GM19372 (cell line): Measurements from ENCODE around the gene CYP2A7.
"Not testable (repeated sequence)": the region's sequence is repeated elsewhere in the genome, so short reads cannot be mapped to it uniquely, and the experiment has no call there.

Experiments
- ATAC-seq: cut with Tn5 transposase; IDR thresholded peaks from one replicate; pipeline ENCODE4 v1.9.1; 2021; ENCODE audit warnings: mild to moderate bottlenecking, low read depth, moderate library complexity; ENCODE audit not compliant: unreplicated experiment

CYP2A7 gene

DNA sequence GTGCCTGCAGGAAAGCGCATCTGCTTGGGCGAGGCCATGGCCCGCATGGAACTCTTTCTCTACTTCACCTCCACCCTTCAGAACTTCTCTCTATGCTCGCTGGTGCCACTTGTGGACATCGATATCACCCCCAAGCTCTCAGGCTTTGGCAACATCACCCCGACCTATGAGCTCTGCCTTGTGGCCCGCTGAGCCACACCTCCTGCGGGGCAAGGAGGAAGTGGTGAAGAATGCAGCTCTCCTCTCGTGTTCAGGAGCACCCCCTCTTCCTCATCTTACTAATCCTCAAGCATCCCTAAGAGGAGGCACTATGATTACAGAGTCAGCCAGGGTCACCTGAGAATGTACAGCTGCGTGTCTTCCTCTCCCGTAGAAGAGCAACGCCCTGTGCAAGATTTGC lies 17.9 kb upstream of the CYP2A7 start:
- not testable (repeated sequence) for ATAC-seq

DNA sequence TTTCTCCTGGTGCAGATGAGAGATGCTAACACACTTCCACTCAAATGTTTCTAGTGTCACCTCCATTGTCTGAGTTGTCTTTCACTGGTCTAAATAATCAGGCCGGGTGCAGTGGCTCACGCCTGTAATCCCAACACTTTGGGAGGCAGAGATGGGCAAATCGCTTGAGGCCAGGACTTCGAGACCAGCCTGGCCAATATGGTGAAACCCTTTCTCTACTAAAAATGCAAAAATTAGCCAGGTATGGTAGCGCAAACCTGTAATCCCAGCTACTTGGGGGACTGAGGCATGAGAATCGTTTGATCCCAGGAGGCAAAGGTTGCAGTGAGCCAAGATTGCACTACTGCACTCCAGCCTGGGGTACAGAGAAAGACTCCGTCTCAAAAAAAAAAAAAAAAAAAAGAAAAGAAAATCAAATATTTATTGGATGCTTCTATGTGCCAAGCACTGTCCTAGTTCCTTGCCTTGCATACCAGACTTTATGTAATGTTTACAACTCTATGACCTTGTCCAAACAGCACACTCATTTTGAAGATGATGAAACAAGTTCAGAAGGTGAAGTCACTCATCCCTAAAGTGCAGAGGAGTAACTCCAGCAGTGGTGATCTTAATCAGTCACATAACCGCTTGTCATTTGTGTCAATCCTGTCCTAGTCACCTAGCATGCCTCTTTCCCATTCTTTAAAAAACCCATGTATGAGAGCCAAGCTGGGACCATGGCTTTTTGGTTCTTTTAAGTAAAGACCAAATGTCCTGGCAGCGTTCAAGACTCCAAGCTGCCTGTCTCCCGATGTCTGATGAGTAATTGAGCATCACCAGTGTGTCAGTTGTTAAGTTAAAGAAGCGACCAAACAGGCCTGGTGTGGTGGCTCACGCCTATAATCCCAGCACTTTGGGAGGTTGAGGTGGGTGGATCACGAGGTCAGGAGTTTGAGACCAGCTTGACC lies 15.1 kb upstream of the CYP2A7 start:
- not testable (repeated sequence) for ATAC-seq

DNA sequence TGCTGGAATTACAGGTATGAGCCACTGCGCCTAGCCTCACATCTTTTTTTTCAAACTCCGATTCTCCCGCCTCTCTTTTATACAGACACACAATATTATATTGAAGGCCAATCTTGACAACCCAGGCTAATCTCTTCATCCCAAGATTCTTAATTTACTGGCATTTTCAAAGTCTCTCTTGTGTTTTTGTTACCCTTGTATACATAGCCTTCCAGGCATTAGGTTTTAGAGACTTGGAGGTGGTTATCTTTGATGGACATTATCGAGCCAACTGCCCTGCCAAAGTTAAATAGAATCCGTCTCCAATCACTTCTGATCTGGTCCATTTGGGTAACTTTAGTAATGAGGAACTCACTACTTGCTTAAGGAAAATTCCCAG lies 14.4 kb upstream of the CYP2A7 start:
- no peak for ATAC-seq

GRCh38 chr19:40893112-40893511 lies 11.1 kb upstream of the CYP2A7 start:
- no peak for ATAC-seq

DNA sequence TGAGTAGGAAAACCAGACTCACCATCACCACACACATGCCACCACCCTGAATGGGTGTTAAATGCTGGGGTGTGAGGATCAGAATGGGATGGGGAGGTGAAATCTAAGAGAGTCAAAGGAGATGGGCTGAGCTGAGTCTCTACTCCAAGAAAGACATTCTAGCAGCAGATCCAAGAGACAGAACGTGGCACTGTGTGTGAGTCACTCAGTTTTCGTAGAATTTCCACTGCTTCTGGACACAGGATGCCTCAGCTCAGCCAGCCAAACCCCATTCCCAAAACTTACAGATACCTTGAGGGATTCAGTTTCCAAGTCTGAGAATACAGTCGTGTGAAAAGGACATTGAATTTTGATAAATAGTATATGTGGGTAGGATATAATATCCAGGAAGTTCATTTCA lies 7.3 kb upstream of the CYP2A7 start:
- no peak for ATAC-seq

GRCh38 chr19:40888191-40888590 lies 6.2 kb upstream of the CYP2A7 start:
- no peak for ATAC-seq

DNA sequence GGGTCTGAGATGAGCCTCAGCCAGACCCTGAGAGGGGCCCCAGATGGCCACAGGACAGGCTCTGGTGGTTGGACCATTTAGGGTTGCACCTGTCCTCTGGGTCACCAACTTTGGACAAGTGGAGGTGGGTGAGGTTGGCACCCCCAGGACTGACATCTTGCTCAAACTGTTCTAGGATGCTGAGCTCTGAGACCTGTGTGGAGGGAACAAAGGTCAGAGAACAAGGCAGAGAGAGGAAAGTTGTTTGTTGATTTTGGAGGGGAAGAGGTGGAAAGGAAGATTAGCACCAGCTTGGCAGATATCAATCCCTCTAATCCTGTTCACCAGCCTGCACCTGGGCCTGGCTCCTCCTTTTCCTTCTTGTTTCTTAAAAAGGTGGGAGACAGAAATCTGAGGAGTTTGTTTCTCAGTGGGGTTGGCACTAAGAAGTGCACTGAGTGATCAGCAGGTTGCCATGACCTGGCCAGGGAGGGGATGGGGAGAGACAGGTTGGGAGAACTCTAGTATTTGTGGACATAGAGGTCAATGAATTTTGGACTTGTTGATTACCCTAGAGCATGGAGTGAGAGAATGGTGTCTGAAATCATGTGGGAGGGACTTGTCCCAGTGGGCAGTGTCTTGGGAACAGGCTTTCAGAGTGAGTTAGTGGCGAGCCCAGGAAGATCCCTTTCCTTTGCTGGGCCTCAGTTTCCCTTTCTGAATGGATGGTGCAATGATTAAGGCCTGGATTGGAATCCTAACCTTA lies 2.3 kb upstream of the CYP2A7 start:
- ATAC-seq: not testable (repeated sequence)

- not testable (repeated sequence) for ATAC-seq
These were observed 2.7 kb downstream of the CYP2A7 start for GRCh38 chr19:40879349-40879748.

- not testable (repeated sequence) for ATAC-seq
These were observed 6.5 kb downstream of the CYP2A7 start for GRCh38 chr19:40875526-40875951.

DNA sequence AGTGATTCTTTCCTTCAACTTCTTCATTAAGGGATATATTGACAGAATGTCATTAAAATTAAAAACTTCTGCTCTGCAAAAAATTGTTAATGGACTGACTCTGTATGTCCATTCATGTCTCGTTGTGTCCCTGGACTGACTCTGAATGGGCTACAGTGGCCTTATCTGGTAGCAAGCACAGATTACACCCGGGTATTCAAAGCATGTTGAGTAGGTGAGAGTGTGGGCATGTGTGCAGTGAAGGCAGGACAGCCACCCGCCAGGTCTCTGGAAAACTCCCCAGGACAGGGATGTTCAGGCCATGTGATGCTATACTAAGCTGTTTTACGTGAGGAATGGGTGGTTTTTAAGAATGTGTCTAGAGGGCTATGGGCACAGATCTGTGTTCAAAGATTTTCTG lies 7.2 kb downstream of the CYP2A7 start:
- ATAC-seq: not testable (repeated sequence)

GRCh38 chr19:40873873-40874272 lies 8.2 kb downstream of the CYP2A7 start:
- not testable (repeated sequence) for ATAC-seq

DNA sequence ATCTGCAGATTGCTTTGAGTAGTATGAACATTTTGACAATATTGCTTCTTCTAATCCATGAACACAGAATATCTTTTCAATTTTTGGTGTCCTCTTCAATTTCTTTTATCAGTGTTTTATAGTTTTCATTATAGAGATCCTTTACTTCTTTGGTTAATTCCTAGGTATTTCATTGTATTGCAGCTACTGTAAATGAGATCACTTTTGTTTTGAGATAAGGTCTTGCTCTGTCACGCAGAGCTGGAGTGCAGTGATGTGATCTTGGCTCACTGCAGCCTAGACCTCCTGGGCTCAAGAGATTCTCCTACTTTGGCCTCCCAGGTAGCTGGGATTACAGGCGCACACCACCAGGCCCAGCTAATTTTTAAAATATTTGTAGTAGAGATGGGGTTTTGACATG lies 9.8 kb downstream of the CYP2A7 start:
- ATAC-seq: no peak

DNA sequence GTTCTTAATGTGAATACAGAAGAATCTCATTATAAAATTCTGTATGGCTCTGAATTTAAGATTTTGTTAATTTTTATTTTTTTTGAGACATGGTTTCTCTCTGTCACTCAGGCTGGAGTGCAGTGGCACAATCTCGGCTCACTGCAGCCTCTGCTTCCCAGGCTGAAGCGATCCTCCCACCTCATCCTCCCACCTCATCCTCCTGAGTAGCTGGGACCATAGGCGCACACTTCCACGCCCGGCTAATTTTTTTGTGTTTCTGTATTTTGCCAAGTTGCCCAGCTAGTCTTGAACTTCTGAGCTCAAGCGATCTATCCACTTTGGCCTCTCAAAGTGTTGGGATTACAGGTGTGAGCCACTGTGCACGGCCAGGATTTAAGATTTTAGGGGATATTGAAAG lies 14.3 kb downstream of the CYP2A7 start:
- ATAC-seq: no peak

DNA sequence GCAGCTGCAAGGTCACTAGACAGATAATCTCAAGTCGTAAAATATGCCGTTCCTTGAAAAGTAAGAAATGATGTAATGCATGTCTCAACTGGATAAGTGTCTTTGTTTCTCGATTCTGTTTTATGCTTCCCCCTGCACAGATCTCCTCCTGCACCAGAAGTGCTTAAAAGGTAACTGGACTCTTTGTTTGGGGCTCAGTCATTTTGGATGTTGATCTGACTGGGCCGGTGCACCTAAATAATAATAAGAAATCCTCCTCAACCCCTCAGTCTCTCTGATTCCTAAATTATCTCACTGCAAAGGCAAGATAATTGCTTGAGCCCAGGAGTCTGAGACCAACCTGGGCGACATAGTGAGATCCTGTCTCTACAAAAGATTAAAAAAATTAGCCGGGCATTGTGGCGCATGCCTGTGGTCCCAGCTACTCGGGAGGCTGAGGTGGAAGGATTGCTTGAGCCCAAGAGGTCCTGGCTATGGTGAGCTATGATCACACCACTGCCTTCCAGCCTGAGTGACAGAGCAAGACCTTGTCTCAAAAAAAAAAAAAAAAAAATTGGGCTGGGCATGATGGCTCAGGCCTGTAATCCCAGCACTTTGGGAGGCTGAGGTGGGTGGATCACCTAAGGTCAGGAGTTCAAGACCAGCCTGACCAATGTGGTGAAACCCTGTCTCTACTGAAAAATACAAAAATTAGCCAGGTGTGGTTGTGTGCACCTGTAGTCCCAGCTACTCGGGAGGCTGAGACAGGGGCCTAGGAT lies 17.1 kb downstream of the CYP2A7 start:
- ATAC-seq: not testable (repeated sequence)

DNA sequence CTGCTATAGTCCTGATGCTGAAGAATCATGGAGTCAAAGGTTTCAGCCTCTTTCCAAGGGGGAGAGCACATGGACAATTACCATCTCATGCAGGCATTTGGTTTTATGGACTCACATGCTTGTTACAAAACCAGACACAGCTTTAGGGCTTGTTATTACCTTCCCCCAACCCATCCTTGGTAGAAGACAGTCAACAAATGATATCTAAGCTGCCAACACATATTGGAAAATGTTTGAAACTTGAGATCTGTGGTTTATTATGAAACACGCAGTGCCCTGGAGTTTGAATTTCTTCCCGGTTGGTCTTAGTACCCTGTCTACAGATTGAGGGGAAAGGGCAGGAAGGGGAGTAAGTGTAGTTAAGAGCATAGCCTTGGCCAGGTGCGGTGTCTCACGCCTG lies 19.2 kb downstream of the CYP2A7 start:
- no peak for ATAC-seq

DNA sequence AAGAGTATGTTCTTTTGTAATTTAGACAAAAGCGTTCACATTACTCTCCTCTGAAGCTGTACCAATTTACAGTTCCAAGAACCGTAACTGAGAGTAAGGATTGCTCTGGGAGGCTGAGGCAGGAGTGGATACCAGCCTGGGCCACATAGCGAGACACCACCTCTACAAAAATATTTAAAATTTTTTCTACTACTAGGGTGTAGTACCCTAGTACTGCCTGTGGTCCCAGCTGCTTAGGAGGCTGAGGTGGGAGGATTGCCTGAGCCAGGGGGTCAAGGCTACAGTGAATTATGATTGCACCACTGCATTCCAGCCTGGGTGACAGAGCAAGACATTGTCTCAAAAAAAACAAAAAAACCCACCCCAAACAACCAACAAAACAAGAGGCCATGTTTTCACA lies 19.7 kb downstream of the CYP2A7 start:
- ATAC-seq: no peak

GRCh38 chr19:40858109-40858508 lies 23.9 kb downstream of the CYP2A7 start:
- no peak for ATAC-seq

DNA sequence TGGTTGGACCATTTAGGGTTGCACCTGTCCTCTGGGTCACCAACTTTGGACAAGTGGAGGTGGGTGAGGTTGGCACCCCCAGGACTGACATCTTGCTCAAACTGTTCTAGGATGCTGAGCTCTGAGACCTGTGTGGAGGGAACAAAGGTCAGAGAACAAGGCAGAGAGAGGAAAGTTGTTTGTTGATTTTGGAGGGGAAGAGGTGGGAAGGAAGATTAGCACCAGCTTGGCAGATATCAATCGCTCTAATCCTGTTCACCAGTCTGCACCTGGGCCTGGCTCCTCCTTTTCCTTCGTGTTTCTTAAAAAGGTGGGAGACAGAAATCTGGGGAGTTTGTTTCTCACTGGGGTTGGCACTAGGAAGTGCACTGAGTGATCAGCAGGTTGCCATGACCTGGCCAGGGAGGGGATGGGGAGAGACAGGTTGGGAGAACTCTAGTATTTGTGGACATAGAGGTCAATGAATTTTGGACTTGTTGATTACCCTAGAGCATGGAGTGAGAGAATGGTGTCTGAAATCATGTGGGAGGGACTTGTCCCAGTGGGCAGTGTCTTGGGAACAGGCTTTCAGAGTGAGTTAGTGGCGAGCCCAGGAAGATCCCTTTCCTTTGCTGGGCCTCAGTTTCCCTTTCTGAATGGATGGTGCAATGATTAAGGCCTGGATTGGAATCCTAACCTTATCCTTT lies 29.4 kb downstream of the CYP2A7 start:
- ATAC-seq: not testable (repeated sequence)

DNA sequence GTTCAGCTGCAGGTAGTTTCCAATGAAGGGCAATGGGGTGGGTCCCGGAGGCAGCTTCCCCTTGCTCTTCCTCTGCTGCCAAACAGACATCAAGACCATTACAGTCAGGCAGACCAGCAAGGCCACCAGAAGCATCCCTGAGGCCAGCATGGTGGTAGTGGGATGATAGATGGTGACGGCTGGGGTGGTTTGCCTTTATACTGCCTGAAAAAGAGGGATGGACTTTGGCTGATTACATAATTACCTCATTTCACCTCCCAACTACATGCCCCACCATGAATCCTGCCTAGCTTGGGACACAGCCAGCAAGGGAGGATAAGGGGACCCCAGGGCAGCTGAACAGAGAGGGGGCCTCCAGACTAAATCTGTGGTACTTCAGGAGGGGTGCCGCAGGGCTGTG lies 31.8 kb downstream of the CYP2A7 start, which contains the start of gene CYP2A6:
TSS of gene CYP2A6 (minus strand) at position 171 of the 400 bp plus-strand sequence. CDS start at position 150, 21 bp downstream.
- ATAC-seq: not testable (repeated sequence)

- not testable (repeated sequence) for ATAC-seq
These were observed 35.3 kb downstream of the CYP2A7 start for GRCh38 chr19:40846722-40847121.
